Nephron progenitor cell (in vitro differentiated cells): Measurements from ENCODE around the gene EEF1E1.
A peak's percentile ranks its signal among the peaks of the same experiment; 100 is the strongest.

Experiments
- DNase-seq: peaks from one replicate; pipeline ENCODE4 v3.0.0; 2021
- H3K27ac Mint-ChIP-seq: 2 replicates; pipeline ENCODE4 v1.8.0; 2021; ENCODE audit warnings: mild to moderate bottlenecking, moderate library complexity, mixed read lengths
- H3K27me3 Mint-ChIP-seq: 2 replicates; pipeline ENCODE4 v1.8.0; 2021; ENCODE audit warnings: mild to moderate bottlenecking, low read depth, mixed read lengths; ENCODE audit not compliant: poor library complexity
- H3K36me3 Mint-ChIP-seq: 2 replicates; pipeline ENCODE4 v1.8.0; 2021; ENCODE audit warnings: low read depth, mixed read lengths
- H3K4me1 Mint-ChIP-seq: 2 replicates; pipeline ENCODE4 v1.8.0; 2021; ENCODE audit warnings: mixed read lengths
- H3K4me3 Mint-ChIP-seq: 2 replicates; pipeline ENCODE4 v1.8.0; 2021; ENCODE audit warnings: mild to moderate bottlenecking, moderate library complexity, mixed read lengths
- H3K9me3 Mint-ChIP-seq: 2 replicates; pipeline ENCODE4 v1.8.0; 2021; ENCODE audit warnings: mild to moderate bottlenecking, moderate library complexity, mixed read lengths
- TF ChIP-seq, protein P1 (sequence below): fragments of 200-600 bp; sonication (generic); IDR thresholded peaks from 2 replicates; pipeline ENCODE4 v1.5.0; 2021; ENCODE audit warnings: antibody characterized with exemption

Gene EEF1E1

DNA sequence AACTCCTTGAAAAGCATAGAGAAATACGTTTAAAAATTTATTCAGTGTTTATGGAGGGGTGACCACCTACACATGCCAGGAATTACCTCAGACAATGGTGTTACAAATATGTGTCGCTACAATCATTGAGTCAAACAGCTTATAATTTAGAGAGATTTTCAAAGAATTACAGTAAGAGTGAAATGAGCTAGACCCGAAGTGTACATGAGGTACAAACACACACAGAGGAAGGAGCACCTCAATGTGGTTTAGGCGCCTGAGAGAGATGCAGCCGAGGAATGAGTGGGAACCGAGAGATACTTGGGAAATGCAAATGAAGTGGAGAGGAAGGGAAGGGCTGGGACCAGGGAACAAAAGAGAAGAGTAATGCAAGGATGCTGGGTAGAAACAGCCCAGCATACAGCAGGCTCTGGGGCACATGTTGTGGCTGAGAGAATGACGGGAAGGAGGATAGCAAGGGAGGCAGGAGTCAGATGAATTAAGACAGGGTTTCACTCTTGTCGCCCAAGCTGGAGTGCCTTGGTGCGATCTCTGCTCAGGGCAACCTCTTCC, 15.5 kb downstream of the EEF1E1 start:
- Mint-ChIP-seq H3K9me3 (peaks cover 40% of the 10 kb centered on the region), H3K27me3 (no peaks in the 10 kb centered on the region), H3K36me3 (peaks cover 65% of the 10 kb centered on the region), H3K27ac (peak overlapping the region; percentile 32), H3K4me3 (peak overlapping the region; percentile 8), H3K4me1 (no peaks in the 10 kb centered on the region)
- DNase-seq, result no peak
- TF ChIP-seq, protein P1, sequence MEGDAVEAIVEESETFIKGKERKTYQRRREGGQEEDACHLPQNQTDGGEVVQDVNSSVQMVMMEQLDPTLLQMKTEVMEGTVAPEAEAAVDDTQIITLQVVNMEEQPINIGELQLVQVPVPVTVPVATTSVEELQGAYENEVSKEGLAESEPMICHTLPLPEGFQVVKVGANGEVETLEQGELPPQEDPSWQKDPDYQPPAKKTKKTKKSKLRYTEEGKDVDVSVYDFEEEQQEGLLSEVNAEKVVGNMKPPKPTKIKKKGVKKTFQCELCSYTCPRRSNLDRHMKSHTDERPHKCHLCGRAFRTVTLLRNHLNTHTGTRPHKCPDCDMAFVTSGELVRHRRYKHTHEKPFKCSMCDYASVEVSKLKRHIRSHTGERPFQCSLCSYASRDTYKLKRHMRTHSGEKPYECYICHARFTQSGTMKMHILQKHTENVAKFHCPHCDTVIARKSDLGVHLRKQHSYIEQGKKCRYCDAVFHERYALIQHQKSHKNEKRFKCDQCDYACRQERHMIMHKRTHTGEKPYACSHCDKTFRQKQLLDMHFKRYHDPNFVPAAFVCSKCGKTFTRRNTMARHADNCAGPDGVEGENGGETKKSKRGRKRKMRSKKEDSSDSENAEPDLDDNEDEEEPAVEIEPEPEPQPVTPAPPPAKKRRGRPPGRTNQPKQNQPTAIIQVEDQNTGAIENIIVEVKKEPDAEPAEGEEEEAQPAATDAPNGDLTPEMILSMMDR, result no peak

DNA sequence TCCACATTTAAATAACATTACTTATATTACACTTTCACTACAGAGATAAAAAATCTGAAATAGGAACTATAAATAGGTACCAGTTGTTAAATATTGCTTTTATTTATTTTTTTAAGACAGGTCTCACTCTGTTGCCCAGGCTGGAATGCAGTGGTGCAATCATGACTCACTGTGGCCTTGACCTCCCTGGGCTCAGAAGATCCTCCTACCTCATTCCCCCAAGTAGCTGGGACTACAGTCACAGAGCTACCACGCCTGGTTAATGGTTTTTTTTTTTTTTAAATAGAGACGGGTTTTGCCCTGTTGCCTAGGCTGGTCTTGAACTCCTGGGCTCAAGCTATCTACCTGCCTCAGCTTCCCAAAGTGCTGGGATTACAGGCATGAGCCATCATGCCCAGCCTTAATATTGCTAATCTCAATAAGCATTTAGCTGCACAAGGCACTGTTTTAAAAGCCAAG, 17.3 kb downstream of the EEF1E1 start:
- H3K9me3 Mint-ChIP-seq, result peaks cover 27% of the 10 kb centered on the region
- H3K27ac Mint-ChIP-seq, result no peak overlapping the region
- no peak overlapping the region for H3K4me3 Mint-ChIP-seq

DNA sequence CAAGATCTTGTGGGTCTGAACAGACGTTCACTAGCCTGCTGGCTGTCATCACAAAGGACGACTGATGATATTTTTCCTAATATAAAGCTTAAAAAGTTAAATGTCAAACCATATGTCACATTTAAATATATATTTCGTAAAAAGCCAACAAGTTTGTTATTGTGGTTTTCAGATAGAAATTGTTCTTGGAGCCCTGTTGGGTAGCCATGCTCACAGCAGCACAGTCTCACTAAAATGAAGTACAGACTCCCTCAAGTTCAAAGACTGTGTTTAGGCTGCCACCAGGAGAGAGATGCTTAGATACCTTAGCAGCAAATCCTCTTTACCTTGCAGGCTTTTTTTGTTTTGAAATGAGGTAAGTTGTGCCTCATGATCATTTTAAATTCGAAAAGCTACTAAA, 17.8 kb downstream of the EEF1E1 start:
- peaks cover 15% of the 10 kb centered on the region for H3K4me1 Mint-ChIP-seq

More for the DNA sequence above, 17.3 kb downstream of the EEF1E1 start:
- TF ChIP-seq, protein P1, result no peak
- Mint-ChIP-seq H3K36me3 (peaks cover 59% of the 10 kb centered on the region), H3K4me1 (peaks cover 11% of the 10 kb centered on the region), H3K27me3 (no peaks in the 10 kb centered on the region)
- DNase-seq, result no peak

DNA sequence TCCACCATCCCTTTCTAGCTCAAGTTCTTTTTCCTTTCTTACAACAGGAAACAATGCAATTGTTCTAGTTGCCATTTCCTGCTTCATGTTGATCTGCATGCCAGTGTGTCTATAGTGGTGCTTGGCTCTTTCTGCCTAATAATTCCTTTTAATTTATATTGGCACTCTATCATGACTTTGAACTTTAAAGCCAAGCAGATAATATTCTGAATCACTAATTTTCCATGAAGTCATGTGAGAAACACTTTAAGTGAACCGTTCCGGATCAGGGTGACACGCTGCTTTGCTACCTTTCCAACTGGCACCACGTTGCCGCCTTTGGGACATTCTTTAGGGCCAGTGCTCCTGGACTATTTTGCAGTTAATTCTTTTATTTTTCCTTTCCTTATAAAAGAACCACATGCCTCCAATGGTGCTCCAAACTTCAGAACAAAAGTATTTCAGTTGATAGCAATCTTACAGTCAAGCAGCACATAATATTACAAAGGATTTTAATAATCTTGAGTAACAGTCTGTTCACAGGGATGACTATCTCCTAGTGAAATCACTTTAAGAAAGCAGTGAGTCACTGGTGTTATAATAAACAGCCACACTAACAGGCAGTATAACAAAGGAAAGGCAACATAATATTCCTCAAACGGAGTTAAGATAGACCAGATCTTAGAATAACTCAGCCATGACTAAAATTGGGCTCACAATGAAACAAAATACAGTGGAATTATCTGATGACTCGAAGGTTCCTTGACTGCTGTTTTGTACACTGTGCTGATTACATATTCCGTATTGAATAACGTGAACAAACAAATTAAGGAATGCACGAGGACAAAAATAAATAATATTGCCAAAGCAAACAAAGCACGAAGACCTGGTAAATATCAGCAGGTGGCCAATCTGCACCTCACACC, 19.1 kb downstream of the EEF1E1 start:
- Mint-ChIP-seq H3K27me3 (no peaks in the 10 kb centered on the region), H3K4me3 (no peak overlapping the region), H3K27ac (no peak overlapping the region), H3K9me3 (peaks cover 11% of the 10 kb centered on the region), H3K36me3 (peaks cover 56% of the 10 kb centered on the region), H3K4me1 (peaks cover 15% of the 10 kb centered on the region)
- TF ChIP-seq, protein P1, result no peak
- no peak for DNase-seq

More for the DNA sequence above, 17.8 kb downstream of the EEF1E1 start:
- Mint-ChIP-seq H3K9me3 (peaks cover 25% of the 10 kb centered on the region), H3K27me3 (no peaks in the 10 kb centered on the region), H3K36me3 (peaks cover 59% of the 10 kb centered on the region), H3K4me3 (no peak overlapping the region), H3K27ac (no peak overlapping the region)
- TF ChIP-seq, protein P1, result no peak
- DNase-seq, result no peak

DNA sequence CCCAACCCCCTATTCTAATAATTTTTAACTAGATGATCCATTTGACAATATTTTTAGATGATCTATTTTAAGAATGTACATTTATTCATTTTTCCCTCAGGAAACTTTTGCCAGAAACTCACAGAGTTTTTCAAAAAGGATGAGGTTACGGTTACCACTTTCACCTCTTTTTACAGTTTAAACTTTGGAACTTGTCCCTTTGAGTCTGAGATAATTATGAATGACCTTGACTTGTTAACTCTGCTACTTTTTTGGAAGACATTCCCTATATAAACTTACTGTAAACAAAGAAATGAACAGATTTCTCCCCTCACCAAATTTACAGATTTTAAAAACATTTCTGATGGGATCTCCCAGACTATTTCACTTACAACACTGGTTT, 19.8 kb downstream of the EEF1E1 start:
- Mint-ChIP-seq H3K27ac (no peak overlapping the region), H3K9me3 (peaks cover 6% of the 10 kb centered on the region), H3K36me3 (peaks cover 56% of the 10 kb centered on the region), H3K4me3 (no peak overlapping the region), H3K27me3 (no peaks in the 10 kb centered on the region), H3K4me1 (peaks cover 15% of the 10 kb centered on the region)
- DNase-seq, result no peak
- TF ChIP-seq, protein P1, result no peak
